SKM-1 treated with dmso at 0.1 percent for 144 hours (cell line): Measurements from ENCODE around the gene ZC3H10.
"Not testable (repeated sequence)": the region's sequence is repeated elsewhere in the genome, so short reads cannot be mapped to it uniquely, and the experiment has no call there.

Experiments used
- DNase-seq: peaks from one replicate; lab custom pipeline; 2025; ENCODE audit not compliant: unreplicated experiment; lab: John Stamatoyannopoulos, UW

The ZC3H10 gene

DNA sequence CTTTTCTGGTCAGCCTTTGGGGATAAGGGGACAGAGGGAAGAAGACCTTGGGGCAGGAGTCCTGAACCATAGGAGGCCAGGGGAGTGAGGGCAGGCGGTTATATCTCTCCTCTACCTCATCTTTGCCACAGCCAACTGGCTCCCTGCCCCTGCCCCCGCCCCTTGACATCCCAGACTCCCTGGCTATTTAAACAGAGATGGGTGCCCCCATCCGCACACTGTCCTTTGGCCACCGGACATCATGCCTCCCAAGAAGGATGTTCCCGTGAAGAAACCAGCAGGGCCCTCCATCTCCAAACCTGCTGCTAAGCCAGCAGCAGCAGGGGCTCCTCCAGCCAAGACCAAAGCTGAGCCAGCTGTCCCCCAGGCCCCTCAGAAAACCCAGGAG, 35.6 kb downstream of the ZC3H10 start:
- no peak for DNase-seq

- DNase-seq, result no peak
These were observed 36.2 kb downstream of the ZC3H10 start for GRCh38 chr12:56154246-56154771.

- DNase-seq, result no peak
These were observed 36.8 kb downstream of the ZC3H10 start for GRCh38 chr12:56154818-56155217.

- no peak for DNase-seq
These were observed 37.3 kb downstream of the ZC3H10 start for GRCh38 chr12:56155256-56155845.

DNA sequence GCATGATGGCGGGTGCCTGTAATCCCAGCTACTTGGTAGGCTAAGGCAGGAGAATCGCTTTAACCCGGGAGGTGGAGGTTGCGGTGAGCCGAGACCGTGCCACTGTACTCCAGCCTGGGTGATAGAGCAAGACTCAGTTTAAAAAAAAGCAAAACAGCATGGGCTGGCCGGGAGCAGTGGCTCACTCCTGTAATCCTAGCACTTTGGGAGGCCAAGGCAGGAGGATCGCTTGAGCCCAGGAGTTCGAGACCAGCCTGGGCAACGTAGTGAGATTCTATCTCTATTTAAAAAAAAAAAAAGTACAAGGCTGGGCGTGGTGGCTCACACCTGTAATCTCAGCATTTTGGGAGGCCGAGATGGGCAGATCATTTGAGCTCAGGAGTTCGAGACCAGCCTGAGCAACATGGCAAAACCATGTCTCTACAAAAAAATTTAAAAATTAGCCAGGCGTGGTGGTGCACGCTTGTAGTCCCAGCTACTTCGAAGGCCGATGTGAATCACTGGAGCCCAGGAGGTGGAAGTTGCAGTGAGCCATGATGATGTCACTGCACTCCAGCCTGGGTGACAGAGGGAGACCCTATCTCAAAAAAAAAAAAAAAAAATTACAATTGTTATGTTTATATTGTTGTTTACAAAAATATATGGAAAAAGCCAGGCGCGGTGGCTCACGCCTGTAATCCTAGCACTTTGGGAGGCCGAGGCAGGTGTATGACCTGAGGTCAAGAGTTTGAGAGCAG, 38.6 kb downstream of the ZC3H10 start:
- DNase-seq, result not testable (repeated sequence)

- peak; percentile 65 for DNase-seq
These were observed 39.3 kb downstream of the ZC3H10 start for GRCh38 chr12:56157201-56158028.

DNA sequence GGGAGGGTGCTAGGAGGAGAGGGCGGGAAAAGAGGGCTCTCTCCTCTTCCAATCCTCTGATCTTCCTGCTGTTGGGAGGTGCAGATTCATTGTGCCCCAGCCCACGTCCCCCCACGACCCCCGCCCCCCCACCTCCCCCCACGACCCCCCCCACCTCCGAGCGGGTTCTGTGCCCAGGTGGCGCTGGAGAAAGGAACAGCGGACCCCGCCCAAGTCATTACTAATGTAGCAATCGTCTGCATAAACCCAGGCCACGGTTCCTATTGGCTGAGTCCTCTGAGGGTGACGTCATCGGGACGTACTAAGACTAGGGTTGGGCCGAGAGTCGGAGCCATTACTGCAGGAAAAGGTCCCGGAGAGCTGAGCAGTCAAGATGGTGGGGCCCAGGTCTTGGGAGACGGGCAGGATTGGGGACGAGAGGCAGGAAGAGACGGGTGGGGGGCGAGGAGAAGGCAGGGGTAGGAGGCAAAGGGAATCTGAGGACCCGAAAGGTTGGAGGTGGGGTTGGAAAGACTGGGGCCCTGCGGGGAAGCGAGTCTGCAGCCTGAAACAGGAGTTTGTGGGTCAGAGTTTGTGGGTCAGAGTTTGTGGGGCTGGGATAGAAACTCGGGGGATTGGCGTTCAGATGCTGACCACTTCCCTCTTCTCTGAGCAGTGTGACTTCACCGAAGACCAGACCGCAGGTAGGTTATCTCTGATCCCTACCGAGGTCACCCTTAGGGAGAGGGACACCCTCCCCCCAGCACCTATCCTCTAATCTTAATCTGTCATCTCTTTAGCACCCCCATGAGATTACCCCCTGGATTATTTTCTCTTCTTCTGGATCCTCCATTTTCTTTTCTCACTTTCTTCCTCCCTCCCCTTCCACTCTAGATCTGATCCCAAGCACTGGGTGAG, 40.2 kb downstream of the ZC3H10 start, which contains the start of gene MYL6:
Gene MYL6, plus strand, starts transcription at position 331 of the 897 bp plus-strand sequence. Its CDS starts 43 bp downstream, at position 374.
- peak; percentile 84 for DNase-seq

DNA sequence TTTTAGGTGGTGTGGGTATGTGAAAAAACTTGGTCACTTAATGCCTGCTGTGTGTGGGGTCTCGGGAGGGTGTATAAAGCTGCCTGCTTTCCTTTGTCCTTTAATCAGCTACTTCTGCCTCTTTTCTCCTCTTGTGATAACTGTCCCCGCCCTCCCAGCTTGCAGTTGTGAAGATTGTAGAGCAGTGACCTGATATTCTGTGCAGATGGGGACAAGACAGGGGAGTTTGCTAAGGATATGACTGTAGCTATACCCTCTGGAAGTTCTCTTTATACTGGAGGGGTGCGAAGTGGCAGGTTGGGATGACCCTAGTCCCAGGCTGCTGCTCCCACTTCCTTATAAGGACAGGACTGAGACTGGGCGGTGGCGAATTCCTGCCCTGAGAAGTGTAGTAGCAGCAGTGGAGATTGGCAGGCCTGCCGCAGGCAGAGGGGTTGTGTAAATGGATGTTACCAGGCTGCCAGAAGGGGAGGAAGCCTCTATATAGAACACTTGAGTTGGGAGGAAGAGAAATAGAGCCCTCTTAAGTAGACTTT, 40.9 kb downstream of the ZC3H10 start:
- no peak for DNase-seq

DNA sequence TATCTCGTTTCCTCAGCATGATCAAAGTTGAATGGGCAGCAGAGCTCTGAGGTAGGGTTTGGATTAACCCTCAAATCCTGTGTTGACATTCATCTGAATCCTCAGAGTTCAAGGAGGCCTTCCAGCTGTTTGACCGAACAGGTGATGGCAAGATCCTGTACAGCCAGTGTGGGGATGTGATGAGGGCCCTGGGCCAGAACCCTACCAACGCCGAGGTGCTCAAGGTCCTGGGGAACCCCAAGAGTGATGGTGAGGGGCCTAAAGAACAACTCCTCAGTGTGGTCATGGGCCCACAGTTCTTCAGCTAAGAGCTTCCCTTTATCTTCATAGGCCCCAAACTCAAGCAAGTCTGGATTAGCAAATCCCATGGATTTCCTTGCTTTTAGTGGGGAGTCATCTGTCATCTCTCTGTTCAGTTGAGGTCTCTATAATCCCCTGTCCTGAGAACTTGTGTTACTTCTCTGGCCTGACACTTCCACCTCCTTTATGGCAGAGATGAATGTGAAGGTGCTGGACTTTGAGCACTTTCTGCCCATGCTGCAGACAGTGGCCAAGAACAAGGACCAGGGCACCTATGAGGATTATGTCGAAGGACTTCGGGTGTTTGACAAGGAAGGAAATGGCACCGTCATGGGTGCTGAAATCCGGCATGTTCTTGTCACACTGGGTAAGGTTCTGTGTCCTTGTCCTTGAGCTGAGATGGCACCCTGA, 41.6 kb downstream of the ZC3H10 start:
- DNase-seq, result no peak

GRCh38 chr12:56160193-56160763, 42.2 kb downstream of the ZC3H10 start:
- DNase-seq, result no peak

GRCh38 chr12:56160894-56161689, 43.0 kb downstream of the ZC3H10 start:
- DNase-seq, result no peak

DNA sequence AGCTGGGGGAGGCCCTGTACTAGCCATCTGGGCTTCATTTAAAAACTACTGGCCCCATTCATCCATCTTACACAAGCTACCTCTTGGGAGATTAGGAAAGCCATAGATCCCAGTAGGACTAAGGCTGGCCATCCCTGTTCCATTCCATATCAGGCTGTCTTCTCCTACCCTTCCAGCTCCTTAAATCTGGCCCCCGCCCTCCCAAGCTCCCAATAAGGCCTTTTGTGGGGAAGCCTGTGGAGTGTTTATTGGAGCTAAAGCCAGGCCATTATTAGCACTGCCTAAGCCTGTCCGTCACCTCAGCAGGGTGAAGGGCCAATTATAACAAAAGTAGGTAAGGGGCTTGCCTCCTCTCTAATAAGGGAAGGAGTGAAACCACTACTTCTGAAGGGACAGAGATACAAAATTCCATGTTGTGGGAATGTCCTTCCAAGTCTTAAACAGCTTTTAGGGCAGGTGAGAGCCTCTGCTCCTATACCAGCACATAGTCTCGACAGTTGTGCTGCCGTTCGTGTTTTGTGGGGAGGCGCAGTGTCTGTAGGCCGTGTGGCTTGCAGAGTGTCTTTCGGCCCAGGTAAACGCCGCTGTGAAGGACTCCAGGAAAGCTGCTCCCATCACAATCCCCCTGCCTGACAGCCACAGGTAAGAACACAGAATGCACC, 43.8 kb downstream of the ZC3H10 start:
- DNase-seq, result no peak

GRCh38 chr12:56162468-56163290, 44.6 kb downstream of the ZC3H10 start:
- no peak for DNase-seq

GRCh38 chr12:56163533-56164344, 45.7 kb downstream of the ZC3H10 start:
- DNase-seq, result no peak

- DNase-seq, result no peak
These were observed 46.3 kb downstream of the ZC3H10 start for GRCh38 chr12:56164345-56164729.

DNA sequence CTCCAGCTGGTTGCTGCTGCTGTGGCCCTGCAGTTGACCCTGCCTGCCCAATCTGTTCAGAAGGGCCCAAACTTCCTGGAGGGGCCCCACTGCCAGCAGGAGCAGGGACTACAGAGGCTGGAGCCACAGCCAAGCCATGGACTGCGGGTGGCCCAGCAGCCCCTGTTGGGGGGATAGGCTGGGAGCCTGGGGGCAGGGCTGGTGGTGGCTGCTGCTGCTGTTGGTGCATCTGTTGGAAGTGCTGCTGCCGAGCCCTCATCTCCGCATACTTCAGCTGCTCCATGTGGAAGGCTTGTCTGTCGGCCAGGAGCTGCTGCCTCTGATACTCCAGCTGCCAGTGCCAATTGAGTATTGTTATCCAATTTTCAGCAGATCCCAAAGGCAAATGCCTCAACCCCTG, 47.3 kb downstream of the ZC3H10 start:
- DNase-seq, result no peak
